ENCODE results near the gene CNGB1.
"Not testable (repeated sequence)": the region's sequence is repeated elsewhere in the genome, so short reads cannot be mapped to it uniquely, and the experiment has no call there.

The CNGB1 gene

DNA sequence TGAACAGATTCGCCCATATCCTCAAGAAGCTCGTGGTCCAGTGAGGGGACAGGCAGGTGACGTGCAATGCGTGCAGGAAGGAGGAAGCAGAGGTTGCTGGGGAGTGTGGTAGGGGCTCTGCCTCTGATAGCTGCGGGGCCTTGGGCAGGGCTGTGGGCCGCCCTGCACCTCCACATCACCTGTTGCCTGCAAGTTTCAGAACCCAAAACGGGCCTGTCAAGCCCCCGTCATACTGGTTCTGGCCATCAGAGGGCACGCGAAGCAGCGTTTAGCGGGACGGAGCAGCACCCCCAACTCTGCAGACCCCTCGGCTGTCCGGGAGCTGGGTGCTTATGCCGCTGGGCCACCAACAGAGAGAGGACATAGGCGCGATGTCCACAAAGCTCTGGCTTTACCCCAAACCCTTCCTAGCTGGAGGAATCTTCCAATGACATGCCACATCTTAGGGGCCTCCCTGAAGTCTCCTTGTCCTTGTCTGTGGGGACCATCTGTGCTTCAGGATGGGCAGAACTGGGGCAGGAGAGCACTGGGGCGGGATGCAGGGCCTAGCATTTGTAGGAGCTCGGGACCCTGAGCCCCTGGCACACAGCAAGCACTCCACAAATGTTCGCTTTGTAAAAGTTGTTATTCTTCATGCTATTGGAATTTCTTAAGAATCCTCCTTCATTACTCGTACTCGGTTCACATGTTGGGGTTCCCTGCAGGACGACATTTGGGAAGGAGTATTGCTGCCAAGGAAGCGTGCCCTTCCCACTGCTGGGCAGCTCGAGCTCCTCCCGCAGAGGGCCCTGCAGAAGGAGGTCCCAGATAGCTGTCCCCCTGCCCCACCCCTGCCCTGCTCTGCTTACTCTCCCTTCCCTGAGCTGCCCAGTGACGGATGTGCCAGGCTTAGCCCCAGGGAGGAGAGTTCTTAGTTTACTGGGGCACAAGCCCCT lies 64.3 kb downstream of the CNGB1 start:
- ATAC-seq (peak; percentile 57), DNase-seq (ENCODE audit: low spot score in 2 of 2) (peak in 1 of 2 donors; percentile 59)

DNA sequence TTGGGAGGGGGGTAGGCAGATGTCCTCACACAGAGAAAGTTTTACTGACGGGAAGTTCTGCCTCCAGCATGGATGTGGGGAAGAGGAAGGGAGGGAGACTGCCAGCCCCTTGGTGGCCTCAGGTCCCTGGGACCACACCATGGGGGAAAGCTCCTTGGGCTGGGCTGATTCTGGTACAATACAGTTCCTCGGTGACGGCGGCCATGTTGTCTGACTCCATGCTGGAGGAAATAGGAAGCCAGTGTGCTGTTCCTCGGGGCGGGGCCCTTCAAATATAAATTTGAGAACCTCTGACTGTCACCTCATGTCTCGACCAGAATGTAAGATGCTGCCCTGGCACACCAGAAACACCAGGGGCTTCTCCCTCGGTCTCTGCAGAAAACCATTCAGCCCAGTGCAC lies 66.8 kb downstream of the CNGB1 start:
- no peak for ATAC-seq
- peaks cover 12% of the 10 kb centered on the region for H3K4me1 Mint-ChIP-seq
- no peak overlapping the region for H3K27ac Mint-ChIP-seq
- no peaks in the 10 kb centered on the region for H3K9me3 Mint-ChIP-seq
- DNase-seq (ENCODE audit: low spot score in 2 of 2) = no peak
- no peaks in the 10 kb centered on the region for H3K36me3 Mint-ChIP-seq
- no peak overlapping the region for H3K4me3 Mint-ChIP-seq

More for the DNA sequence above, 64.3 kb downstream of the CNGB1 start:
- no peak overlapping the region for H3K4me3 Mint-ChIP-seq
- no peaks in the 10 kb centered on the region for H3K36me3 Mint-ChIP-seq
- H3K9me3 Mint-ChIP-seq = no peaks in the 10 kb centered on the region
- no peak overlapping the region for H3K27ac Mint-ChIP-seq
- H3K4me1 Mint-ChIP-seq = peaks cover 6% of the 10 kb centered on the region

DNA sequence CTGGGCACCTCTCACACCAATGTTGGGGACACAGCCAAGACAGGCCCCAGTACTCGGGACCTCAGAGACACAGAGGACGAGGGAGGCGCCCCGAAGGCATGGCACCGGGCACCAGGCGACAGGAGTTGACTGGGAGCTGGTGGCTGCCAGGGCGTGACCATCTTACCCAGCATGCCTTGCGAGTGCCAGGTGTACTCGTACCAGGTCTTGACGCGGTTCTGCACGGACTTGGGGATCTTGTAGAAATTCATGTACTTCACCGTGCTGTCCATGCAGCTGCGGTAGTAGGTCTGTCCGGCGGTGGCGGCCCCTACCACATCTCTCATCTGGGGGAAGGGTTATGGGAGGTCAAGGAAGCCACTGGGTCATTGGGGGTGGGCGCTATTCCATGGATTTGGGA lies 67.3 kb downstream of the CNGB1 start:
- DNase-seq (ENCODE audit: low spot score in 2 of 2) (no peak), ATAC-seq (no peak)
- Mint-ChIP-seq H3K36me3 (no peaks in the 10 kb centered on the region), H3K4me1 (peaks cover 12% of the 10 kb centered on the region), H3K9me3 (no peaks in the 10 kb centered on the region), H3K27ac (no peak overlapping the region), H3K4me3 (no peak overlapping the region)

DNA sequence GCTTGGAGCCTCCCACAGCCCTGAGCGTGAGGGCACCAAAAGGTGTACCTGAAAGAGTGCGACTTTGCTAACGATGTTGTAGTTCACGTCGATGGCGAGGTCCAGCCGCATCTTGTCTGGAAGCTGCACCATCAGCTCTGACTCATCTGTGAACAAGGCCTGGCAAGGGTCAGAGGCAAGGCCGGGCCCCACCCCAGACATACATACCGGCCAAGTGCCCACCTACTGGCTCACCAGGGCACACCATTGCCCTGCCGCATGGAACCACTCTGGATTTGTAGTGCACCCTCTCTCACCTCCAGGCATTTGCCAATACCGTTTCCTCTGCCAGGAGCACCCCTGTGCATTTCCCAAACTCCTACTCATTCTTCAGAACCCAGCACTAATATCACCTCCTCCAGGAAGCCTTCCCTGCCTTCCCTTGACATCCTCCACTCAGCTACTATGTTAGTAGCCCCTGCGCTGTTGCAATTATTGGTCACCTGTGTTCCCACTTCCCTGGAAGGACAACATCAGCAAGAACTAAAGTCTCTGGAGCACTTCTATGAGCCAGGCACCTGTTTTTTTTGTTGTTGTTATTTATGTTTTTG lies 69.4 kb downstream of the CNGB1 start:
- peaks cover 12% of the 10 kb centered on the region for H3K4me1 Mint-ChIP-seq
- no peak overlapping the region for H3K4me3 Mint-ChIP-seq
- DNase-seq (ENCODE audit: low spot score in 2 of 2) = no peak
- ATAC-seq = no peak
- H3K36me3 Mint-ChIP-seq = no peaks in the 10 kb centered on the region
- no peaks in the 10 kb centered on the region for H3K9me3 Mint-ChIP-seq
- H3K27ac Mint-ChIP-seq = no peak overlapping the region

DNA sequence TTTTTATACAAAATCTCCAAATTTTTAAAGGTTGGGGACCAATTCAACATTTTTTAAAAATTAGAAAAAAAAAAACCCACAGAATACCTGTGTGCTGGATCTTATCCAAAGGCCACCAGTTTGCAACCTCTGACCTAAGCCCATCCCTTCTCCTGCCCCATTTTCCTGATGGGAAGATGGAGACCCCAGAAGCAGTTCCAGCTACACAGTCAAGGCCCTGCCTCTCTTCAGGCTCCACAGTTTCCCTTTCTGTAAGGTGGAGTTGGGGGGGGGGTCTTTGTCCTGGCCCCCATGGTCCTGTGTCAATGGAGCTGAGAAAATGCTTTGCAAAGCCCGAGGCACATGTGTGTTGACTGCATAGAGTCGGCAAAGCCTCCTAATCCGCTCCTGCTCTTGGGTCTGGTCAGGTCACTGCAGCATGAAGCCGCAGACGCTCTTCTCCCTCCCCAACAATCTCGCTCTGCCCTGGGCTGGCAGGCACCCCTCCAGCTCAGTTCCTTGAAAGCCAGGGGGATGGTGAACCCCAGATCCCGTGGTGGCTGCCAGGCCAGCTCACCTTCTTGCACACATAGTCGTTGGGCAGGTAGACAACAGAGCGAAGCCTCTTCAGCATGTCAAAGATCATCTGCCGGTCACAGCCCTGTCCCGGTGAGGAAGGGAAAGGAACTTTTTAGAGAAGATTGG lies 70.0 kb downstream of the CNGB1 start:
- Mint-ChIP-seq H3K4me3 (no peak overlapping the region), H3K9me3 (no peaks in the 10 kb centered on the region), H3K4me1 (peaks cover 12% of the 10 kb centered on the region), H3K36me3 (no peaks in the 10 kb centered on the region), H3K27ac (no peak overlapping the region)
- no peak for DNase-seq (ENCODE audit: low spot score in 2 of 2)
- ATAC-seq = no peak

GRCh38 chr16:57899771-57900661 lies 70.9 kb downstream of the CNGB1 start:
- DNase-seq (ENCODE audit: low spot score in 2 of 2) = peak; percentile 71 to 87
- peak; percentile 74 for ATAC-seq
- no peak overlapping the region for H3K4me3 Mint-ChIP-seq
- H3K27ac Mint-ChIP-seq = no peak overlapping the region
- H3K4me1 Mint-ChIP-seq = peaks cover 12% of the 10 kb centered on the region
- no peaks in the 10 kb centered on the region for H3K9me3 Mint-ChIP-seq
- H3K36me3 Mint-ChIP-seq = no peaks in the 10 kb centered on the region

DNA sequence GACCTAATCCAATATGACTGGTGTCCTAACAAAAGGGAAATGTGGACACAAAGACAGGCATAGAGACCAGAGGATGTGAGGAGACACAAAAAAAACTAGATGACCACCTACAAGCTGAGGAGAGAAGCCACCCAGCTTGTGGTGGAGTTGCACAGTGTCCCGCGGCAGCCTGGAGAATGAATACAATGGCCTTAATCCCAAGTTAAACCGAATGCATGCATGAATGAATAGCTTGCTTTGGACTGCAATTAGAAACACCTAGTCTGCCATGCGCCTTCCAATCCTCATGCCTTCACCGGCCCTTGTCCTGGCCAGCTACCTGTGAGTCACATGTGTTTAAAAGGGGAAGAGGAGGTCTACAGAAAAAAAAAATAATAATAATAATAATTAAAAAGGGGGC lies 72.0 kb downstream of the CNGB1 start:
- H3K9me3 Mint-ChIP-seq = no peaks in the 10 kb centered on the region

GRCh38 chr16:57897996-57898395 lies 72.9 kb downstream of the CNGB1 start:
- Mint-ChIP-seq H3K36me3 (no peaks in the 10 kb centered on the region), H3K4me3 (no peak overlapping the region)

More for the DNA sequence above, 72.0 kb downstream of the CNGB1 start:
- no peak overlapping the region for H3K27ac Mint-ChIP-seq
- peaks cover 16% of the 10 kb centered on the region for H3K4me1 Mint-ChIP-seq
- H3K4me3 Mint-ChIP-seq = no peak overlapping the region
- ATAC-seq (no peak), DNase-seq (ENCODE audit: low spot score in 2 of 2) (no peak)
- H3K36me3 Mint-ChIP-seq = no peaks in the 10 kb centered on the region

DNA sequence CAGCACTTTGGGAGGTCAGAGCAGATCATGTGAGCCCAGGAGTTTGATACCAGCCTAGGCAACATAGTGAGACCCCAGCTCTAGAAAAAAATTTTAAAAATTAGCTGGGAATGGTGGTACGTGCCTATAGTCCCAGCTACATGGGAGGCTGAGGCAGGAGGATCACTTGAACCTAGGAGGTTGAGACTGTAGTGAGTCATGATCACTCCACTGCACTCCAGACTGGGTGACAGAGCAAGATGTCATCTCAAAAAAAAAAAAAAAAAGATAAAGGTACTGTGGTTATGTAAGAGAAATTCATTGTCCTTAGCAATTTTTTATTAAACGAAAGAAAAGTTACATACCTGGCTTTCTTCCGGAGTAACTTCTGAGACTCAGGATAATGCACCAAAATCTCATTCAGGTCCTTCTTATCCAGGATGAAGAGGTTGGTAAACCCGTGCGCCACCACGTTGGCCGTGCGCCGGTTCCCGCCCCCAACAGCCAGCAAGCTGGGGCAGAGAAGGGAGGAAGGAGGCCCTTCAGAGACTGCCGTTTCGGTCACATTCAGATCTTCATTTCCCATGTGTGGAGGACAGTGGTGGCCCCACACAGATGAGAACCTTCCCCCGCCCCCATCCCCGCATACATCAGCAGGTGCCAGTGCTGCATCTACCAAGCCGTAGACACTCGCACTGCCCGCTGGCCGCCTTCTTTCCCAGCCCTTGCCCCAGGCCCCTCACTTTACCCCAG lies 73.7 kb downstream of the CNGB1 start:
- ATAC-seq (no peak), DNase-seq (ENCODE audit: low spot score in 2 of 2) (no peak)
- Mint-ChIP-seq H3K4me3 (no peak overlapping the region), H3K9me3 (no peaks in the 10 kb centered on the region), H3K4me1 (peaks cover 18% of the 10 kb centered on the region), H3K27ac (no peak overlapping the region), H3K36me3 (no peaks in the 10 kb centered on the region)

More at GRCh38 chr16:57897996-57898395, 72.9 kb downstream of the CNGB1 start:
- no peak for ATAC-seq
- Mint-ChIP-seq H3K4me1 (peaks cover 17% of the 10 kb centered on the region), H3K27ac (no peak overlapping the region), H3K9me3 (no peaks in the 10 kb centered on the region)
- DNase-seq (ENCODE audit: low spot score in 2 of 2) = no peak

DNA sequence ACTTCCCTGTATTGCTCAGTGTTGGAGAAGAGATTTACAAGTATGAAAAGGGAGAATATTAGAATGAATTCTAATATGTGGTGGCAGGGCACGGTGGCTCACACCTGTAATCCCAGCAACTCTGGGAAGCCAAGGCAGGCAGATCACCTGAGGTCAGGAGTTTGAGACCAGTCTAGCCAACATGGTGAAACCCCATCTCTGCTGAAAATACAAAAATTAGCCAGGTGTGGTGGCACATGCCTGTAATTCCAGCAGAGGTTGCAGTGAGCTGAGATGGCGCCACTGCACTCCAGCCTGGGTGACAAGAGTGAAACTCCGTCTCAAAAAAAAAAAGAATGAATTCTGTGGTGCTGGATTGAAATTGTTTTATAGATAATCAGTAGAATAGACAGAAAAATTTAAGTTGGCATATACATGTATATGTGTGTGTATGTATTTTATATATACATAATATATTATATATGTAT lies 75.8 kb downstream of the CNGB1 start:
- not testable (repeated sequence) for DNase-seq (ENCODE audit: low spot score in 2 of 2); H3K4me3 Mint-ChIP-seq; H3K36me3 Mint-ChIP-seq; ATAC-seq; H3K27ac Mint-ChIP-seq; H3K9me3 Mint-ChIP-seq
- peaks cover 24% of the 10 kb centered on the region for H3K4me1 Mint-ChIP-seq

GRCh38 chr16:57894390-57895080 lies 76.4 kb downstream of the CNGB1 start:
- ATAC-seq = no peak
- Mint-ChIP-seq H3K36me3 (no peaks in the 10 kb centered on the region), H3K4me3 (no peak overlapping the region), H3K4me1 (peaks cover 18% of the 10 kb centered on the region), H3K27ac (no peak overlapping the region), H3K9me3 (no peaks in the 10 kb centered on the region)
- no peak for DNase-seq (ENCODE audit: low spot score in 2 of 2)

- Mint-ChIP-seq H3K9me3 (no peaks in the 10 kb centered on the region), H3K4me1 (peaks cover 17% of the 10 kb centered on the region), H3K27ac (no peak overlapping the region), H3K4me3 (no peak overlapping the region), H3K36me3 (no peaks in the 10 kb centered on the region)
- ATAC-seq (no peak), DNase-seq (ENCODE audit: low spot score in 2 of 2) (no peak)
These were observed 77.2 kb downstream of the CNGB1 start for GRCh38 chr16:57893559-57894389.

DNA sequence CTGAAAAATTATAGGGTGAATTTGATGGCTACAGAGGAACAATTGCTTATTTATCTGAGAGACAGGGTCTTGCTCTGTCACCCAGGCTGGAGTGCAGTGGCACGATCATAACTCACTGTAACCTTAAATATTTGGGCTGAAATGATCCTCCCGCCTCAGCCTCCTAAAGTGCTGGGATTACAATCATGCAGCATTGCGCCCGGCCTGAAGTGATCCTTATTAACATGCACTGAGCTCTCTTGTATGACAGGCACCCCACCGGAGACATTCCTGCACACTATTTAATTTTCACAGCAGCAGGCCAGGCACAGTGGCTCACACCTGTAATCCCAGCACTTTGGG lies 77.7 kb downstream of the CNGB1 start:
- Mint-ChIP-seq H3K4me1 (peaks cover 17% of the 10 kb centered on the region), H3K9me3 (no peaks in the 10 kb centered on the region), H3K4me3 (no peak overlapping the region), H3K27ac (peak overlapping the region; percentile 6), H3K36me3 (no peaks in the 10 kb centered on the region)
- no peak for ATAC-seq
- DNase-seq (ENCODE audit: low spot score in 2 of 2) = no peak

All from stimulated activated effector memory CD8-positive, alpha-beta T cell treated with anti-CD3 and anti-CD28 coated beads, Interleukin-12 subunit alpha, Interleukin-12 subunit beta, amount 100 ng/mL, for 72 hours (primary cell).